Mucosa of rectum (tissue), 2 donors: ENCODE measurements around the gene ZBTB7C.

Source experiments
- H3K27ac ChIP-seq, 2 donors: one replicate each; pipeline ENCODE4 v1.7.0; 2013; ENCODE audit warnings: inconsistent platforms in 2 of 2, low read depth in 2 of 2, low read length in 2 of 2
- H3K27me3 ChIP-seq, 2 donors: one replicate each; pipeline ENCODE4 v1.7.0; 2013; ENCODE audit warnings: low read length in 2 of 2; ENCODE audit not compliant: control insufficient read depth in 2 of 2, insufficient read depth in 2 of 2
- H3K36me3 ChIP-seq, 2 donors: one replicate each; pipeline ENCODE4 v1.7.0; 2013; ENCODE audit warnings: low read length in 2 of 2; ENCODE audit not compliant: control insufficient read depth in 2 of 2, insufficient read depth in 2 of 2
- H3K4me1 ChIP-seq, 2 donors: one replicate each; pipeline ENCODE4 v1.7.0; 2013; ENCODE audit warnings: low read length in 2 of 2, mild to moderate bottlenecking in 1 of 2; ENCODE audit not compliant: control insufficient read depth in 2 of 2, insufficient read depth in 2 of 2
- H3K4me3 ChIP-seq, 2 donors: one replicate each; pipeline ENCODE4 v1.7.0; 2013; ENCODE audit warnings: low read length in 2 of 2
- H3K9ac ChIP-seq, 2 donors: one replicate each; pipeline ENCODE4 v1.7.0; 2013; ENCODE audit warnings: low read length in 2 of 2, low read depth in 1 of 2, mild to moderate bottlenecking in 1 of 2
- H3K9me3 ChIP-seq, 2 donors: one replicate each; pipeline ENCODE4 v1.7.0; 2013; ENCODE audit warnings: low read length in 2 of 2; ENCODE audit not compliant: control insufficient read depth in 2 of 2
- donor health status: healthy.
- donor health status: Normal muscosa, but diverticular disease.

The ZBTB7C gene

DNA sequence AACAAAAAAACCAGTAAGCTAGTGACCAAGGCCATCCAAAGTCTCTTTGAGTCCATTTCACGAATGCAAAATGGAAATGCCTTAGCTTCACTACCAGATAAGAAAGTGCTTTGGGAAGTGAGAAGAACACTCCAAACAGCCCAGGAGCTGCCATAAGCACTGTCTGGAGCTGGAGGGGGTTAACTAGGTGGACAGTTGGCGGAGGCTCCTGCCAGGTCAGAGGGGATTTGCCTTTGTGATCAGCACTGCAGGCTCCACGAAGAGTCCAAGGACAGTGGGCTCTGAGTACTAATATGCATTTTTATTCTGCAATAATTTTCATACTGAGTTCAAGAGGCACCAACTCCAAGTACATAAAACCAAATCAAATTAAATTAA is 245.5 kb downstream of the ZBTB7C start:
- Histone ChIP-seq H3K36me3 (no peaks in the 10 kb centered on the region), H3K4me1 (peaks cover 51 to 67% of the 10 kb centered on the region in 2 donors), H3K9me3 (no peaks in the 10 kb centered on the region), H3K27ac (no peak overlapping the region), H3K9ac (no peak overlapping the region), H3K27me3 (no peaks in the 10 kb centered on the region), H3K4me3 (no peak overlapping the region)

DNA sequence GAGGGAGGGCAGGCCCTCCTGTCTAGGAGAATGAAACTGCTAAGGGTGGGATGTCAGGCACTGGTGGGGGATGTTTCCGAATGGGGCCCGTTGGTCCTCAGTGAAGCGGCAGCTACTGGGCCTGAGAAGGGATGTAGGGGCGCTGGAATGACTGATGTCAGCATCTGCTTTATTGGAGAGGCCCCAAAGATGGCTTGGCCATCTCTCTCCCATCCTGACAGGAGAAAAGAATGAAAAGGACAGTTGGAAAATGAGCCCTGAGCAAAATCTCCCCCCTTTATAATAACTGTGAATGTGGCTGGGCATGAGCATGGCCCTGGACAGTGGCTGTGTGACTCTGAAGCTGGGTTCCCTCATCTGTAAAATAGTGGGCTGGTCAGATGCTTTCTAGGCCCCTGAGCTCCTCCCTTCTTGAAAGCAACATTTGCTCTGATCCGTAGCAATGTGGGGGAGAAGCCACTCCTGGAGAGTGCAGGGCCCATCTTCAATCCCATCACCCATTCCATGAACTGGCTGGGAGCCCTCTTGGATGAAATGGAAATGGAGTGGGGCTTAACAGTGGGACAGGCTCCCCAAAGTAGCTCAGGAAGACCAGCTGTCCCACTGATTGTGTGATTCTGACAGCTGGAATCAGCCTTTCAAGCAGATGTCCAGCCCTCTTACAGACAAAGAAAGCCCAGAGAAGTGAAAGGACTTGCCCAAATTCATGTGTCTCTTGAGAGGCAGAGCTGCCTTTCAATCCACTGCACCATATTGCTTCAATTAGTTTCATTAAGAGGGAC is 246.0 kb downstream of the ZBTB7C start:
- Histone ChIP-seq H3K4me3 (no peak overlapping the region), H3K27ac (peak overlapping the region; percentile 94 to 97), H3K36me3 (no peaks in the 10 kb centered on the region)

DNA sequence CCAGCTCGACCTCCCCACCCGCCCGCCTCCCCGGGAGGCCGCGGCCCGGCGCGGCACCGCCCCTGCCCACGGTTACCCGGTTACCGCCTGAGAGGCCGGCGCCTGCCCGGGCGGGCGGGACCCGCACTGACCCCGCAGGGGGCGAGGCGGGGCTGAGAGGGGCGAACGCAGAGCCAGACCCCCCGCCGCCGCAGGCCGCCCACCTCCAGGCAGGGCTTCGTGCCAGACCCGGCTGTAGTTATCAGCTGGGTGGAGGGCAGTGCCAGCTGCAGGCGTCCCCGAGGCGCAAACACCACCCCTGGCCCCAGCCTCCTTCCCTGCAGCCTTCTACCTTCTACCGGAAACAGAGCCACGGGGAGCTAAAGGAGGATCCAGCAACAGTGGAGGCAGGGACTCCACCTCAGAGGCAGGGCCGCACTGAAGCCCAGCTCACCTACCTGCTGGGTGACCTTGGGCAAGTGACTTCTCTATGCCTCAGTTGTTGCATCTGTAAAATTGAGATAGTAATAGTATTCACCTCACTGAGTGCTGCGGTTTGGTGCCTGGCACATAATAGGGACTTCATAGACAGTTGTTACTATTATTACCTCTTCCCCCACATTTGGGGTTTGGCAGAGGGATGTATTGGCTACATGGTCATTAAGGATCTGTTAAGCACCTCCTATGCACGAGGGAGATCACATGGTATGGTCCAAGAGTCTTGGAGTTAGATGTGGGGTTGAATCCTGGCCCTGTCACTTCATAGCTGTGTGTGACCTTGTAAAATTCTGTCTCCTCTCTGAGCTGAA is 247.1 kb downstream of the ZBTB7C start:
- no peaks in the 10 kb centered on the region for H3K36me3 ChIP-seq
- peak overlapping the region; percentile 94 to 97 for H3K27ac ChIP-seq
- H3K4me3 ChIP-seq: peak overlapping the region; percentile 63 to 74
- H3K9me3 ChIP-seq: no peaks in the 10 kb centered on the region
- H3K9ac ChIP-seq: peak overlapping the region; percentile 66 to 69
- peaks cover 41 to 54% of the 10 kb centered on the region in 2 donors for H3K4me1 ChIP-seq
- H3K27me3 ChIP-seq: no peaks in the 10 kb centered on the region

More for the DNA sequence above, 246.0 kb downstream of the ZBTB7C start:
- Histone ChIP-seq H3K9me3 (no peaks in the 10 kb centered on the region), H3K9ac (peak overlapping the region; percentile 66 to 69), H3K27me3 (no peaks in the 10 kb centered on the region), H3K4me1 (peaks cover 48 to 61% of the 10 kb centered on the region in 2 donors)

DNA sequence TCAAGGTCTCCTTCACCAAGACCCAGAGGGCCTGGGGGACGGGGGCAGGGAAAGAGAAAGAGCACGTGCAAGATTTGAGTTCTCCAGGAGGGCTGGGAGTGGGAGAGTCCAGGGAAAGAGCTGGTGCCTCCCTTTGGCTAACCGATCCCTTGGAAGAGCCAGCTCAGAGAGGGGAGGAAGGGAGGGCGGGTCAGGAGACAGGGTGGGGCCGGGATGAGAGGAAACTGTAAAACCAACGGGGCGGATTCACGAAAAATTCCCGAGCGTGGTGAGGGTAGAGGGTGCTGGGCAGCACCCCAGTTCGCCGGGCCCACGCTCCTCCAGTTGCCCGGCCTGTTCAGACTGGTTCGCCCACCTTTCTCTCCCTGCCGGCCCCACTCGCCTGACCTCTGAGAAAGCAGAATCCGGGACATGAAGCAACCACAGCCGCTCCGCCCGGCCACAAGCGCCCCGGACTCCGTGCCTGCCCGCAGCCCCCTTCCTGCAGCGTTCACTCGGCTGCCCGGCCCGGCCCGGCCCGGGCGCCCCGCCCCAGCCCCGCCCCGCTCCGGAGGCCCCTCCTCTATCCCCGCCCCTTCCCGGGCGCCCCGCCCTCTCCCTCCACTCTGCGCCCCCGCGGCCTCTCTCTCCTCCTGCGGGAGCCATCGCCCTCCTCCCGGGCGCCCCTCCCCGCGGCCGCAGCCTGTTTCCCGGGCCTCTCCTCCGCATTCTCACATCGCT is 247.8 kb downstream of the ZBTB7C start:
- Histone ChIP-seq H3K27me3 (no peaks in the 10 kb centered on the region), H3K27ac (peak overlapping the region; percentile 94 to 97), H3K4me3 (peak overlapping the region; percentile 69 to 74), H3K36me3 (no peaks in the 10 kb centered on the region), H3K4me1 (peaks cover 34 to 47% of the 10 kb centered on the region in 2 donors), H3K9ac (peak overlapping the region; percentile 48 to 78), H3K9me3 (no peaks in the 10 kb centered on the region)

DNA sequence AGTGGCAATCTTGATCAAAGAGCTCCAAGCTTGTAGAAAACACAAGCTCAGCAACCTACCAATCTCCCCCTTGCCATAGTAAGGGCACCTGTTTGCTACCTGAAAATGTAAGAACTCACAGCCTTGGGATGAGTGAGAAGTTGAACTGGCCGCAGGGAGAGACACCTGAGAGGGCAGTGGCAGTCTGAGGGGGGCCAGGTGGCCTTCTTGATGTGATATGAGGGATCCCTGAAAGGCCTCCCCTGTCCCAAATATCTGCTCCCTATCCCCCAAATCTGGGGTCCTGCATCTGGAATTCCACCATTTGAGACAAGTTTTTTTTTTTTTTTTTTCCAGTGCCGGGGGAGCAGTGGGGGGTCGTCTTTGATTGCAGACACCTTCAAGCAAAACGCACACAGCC is 248.6 kb downstream of the ZBTB7C start:
- no peaks in the 10 kb centered on the region for H3K27me3 ChIP-seq
- H3K9me3 ChIP-seq: no peaks in the 10 kb centered on the region
- peak overlapping the region; percentile 94 to 97 for H3K27ac ChIP-seq
- peak overlapping the region; percentile 69 to 74 for H3K4me3 ChIP-seq
- no peaks in the 10 kb centered on the region for H3K36me3 ChIP-seq
- peak overlapping the region in 1 of 2 donors; percentile 78 for H3K9ac ChIP-seq
- peaks cover 29 to 39% of the 10 kb centered on the region in 2 donors for H3K4me1 ChIP-seq

DNA sequence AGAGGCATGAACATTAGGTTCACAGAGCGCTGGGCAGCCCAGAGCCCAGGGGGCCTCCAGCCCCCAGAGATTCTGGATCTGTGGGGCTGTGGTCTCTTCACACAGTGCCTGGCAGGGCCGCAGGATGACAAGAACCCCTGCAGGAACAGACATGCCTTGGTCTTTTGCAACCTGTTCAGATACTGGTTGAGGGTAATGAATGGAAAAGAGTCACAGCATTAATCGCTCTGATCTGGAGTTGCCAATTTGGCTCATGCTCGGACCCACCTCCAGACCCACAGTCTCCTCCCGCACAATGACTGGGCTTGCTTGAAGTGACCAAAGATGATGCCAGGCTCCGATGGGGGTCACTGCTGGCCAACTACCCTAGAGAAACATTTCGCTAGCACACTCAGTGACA is 249.4 kb downstream of the ZBTB7C start:
- no peak overlapping the region for H3K4me3 ChIP-seq
- peaks cover 22 to 32% of the 10 kb centered on the region in 2 donors for H3K4me1 ChIP-seq
- H3K27me3 ChIP-seq: no peaks in the 10 kb centered on the region
- no peak overlapping the region for H3K9ac ChIP-seq
- H3K27ac ChIP-seq: no peak overlapping the region
- no peaks in the 10 kb centered on the region for H3K9me3 ChIP-seq
- H3K36me3 ChIP-seq: no peaks in the 10 kb centered on the region

DNA sequence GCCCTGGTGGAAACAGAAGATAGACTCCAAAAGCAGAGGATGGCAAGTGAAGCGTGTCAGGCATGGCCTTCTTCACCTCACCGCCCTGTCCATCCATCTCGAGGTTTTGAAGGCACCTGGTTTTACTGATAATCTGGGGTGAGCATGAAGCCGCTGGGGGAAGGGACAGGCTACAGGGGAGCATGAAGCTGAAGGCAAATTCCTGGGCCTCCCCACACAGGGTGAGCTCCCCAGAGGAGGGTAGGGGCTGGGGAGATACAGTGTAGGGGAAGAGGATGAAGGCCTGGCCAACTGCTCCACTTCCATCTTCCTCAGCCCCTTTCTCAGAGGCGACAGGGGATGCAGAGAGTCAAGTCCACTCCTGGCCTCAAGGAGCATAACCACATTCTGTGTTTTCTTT is 250.5 kb downstream of the ZBTB7C start:
- no peaks in the 10 kb centered on the region for H3K9me3 ChIP-seq
- no peaks in the 10 kb centered on the region for H3K36me3 ChIP-seq
- H3K4me1 ChIP-seq: peaks cover 27 to 28% of the 10 kb centered on the region in 2 donors
- H3K9ac ChIP-seq: no peak overlapping the region
- H3K27me3 ChIP-seq: no peaks in the 10 kb centered on the region
- no peak overlapping the region for H3K27ac ChIP-seq
- no peak overlapping the region for H3K4me3 ChIP-seq

DNA sequence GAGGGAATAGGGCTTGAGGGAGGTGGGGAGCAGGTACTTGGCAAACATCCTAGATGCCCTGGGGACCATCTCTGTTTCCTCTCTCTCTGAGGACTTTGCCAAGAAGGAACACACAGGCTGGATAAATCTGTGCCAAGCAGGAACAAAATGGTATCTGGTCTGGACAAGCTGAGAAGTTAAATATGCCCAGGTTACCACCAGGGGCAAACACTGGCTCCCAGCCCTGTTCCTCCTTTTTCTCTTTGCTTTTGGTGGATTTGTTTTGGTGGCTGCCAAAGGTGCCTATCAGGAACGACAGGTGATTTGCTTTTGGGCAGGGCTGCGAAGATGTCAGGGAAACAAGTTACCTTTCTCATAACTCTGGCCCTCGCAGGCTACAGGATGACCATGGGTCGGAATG is 251.2 kb downstream of the ZBTB7C start:
- Histone ChIP-seq H3K27ac (no peak overlapping the region), H3K36me3 (no peaks in the 10 kb centered on the region)

DNA sequence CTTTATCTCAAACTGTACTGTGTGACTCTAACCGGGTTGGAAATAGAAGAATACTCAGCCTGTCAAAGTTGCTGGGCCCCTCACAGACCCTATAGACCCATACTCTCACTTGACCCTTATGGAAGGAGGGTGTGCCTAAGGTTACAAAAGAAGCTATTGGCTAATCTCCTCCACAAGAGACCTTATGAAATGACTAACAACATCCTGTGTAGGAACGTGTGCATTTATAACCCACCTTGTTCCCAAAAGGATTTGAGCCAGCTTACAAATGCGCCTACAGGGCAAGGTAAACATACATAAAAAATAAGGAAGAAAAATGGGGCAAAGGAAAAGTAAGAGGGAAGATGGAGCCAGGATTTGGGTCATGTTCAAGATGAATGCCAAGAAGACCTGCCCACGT is 253.3 kb downstream of the ZBTB7C start:
- Histone ChIP-seq H3K9me3 (no peaks in the 10 kb centered on the region), H3K9ac (no peak overlapping the region), H3K4me3 (no peak overlapping the region), H3K27ac (no peak overlapping the region), H3K36me3 (no peaks in the 10 kb centered on the region), H3K4me1 (peaks cover 23 to 28% of the 10 kb centered on the region in 2 donors), H3K27me3 (no peaks in the 10 kb centered on the region)

More for the DNA sequence above, 251.2 kb downstream of the ZBTB7C start:
- no peak overlapping the region for H3K9ac ChIP-seq
- no peak overlapping the region for H3K4me3 ChIP-seq
- H3K27me3 ChIP-seq: no peaks in the 10 kb centered on the region
- no peaks in the 10 kb centered on the region for H3K9me3 ChIP-seq
- H3K4me1 ChIP-seq: peaks cover 23 to 25% of the 10 kb centered on the region in 2 donors

DNA sequence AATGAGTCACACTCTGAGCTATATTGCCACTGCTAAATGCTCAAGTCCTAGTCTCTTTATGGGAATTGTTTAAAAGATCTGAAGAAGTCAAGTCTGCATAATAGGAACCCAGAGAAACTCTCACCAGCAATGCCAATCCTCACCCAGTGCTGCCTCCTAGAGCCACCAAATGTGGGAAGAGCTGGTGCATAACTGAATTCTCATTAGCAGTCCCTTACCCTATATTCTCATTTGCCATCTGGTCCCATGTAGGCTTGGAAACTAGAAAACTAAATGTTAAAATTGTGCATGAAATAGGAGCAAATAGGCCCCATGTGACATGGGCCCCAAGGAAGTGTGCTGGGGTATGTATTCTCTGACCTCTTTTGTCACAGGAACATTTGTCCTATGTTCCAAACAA is 254.4 kb downstream of the ZBTB7C start:
- Histone ChIP-seq H3K9me3 (no peaks in the 10 kb centered on the region), H3K9ac (no peak overlapping the region), H3K27ac (no peak overlapping the region), H3K36me3 (no peaks in the 10 kb centered on the region), H3K4me1 (peaks cover 20% of the 10 kb centered on the region in 2 donors), H3K27me3 (no peaks in the 10 kb centered on the region), H3K4me3 (no peak overlapping the region)
